Upper lobe of left lung (tissue), 4 donors: ENCODE results near the gene GPR26.

Experiments
- CTCF ChIP-seq, 6 experiments: fragments of 450-650 bp in 4 of 6; fragments of 200-600 bp in 2 of 6; sonication (generic) in 2 of 6; IDR thresholded peaks; one replicate each; pipeline ENCODE4 v1.5.1; 2016 to 2019; ENCODE audit warnings: antibody characterized with exemption in 6 of 6
- EP300 ChIP-seq, 4 donors: sonication (generic); formaldehyde crosslinking; IDR thresholded peaks; one replicate each; pipeline ENCODE4 v1.5.1; 2017; ENCODE audit warnings: antibody characterized with exemption in 4 of 4, control low read depth in 2 of 4
- POLR2A ChIP-seq, 4 donors: fragments of 450-650 bp; IDR thresholded peaks; one replicate each; pipeline ENCODE4 v1.5.1; 2016 to 2017; ENCODE audit warnings: antibody characterized with exemption in 4 of 4, mild to moderate bottlenecking in 2 of 4
- POLR2AphosphoS5 ChIP-seq, 2 donors: sonication (generic); formaldehyde crosslinking; IDR thresholded peaks; one replicate each; pipeline ENCODE4 v1.5.1; 2017; ENCODE audit warnings: antibody characterized with exemption in 2 of 2

- TF ChIP-seq CTCF (IDR thresholded peaks at IDR 0.05) (no peak), POLR2A (IDR thresholded peaks at IDR 0.05) (no peak), POLR2AphosphoS5 (IDR thresholded peaks at IDR 0.05) (no peak), EP300 (IDR thresholded peaks at IDR 0.05) (no peak)
Measured at GRCh38 chr10:123704076-123704475, 37.9 kb downstream of the GPR26 start.
